GM12801 (cell line): ENCODE results near the gene F11R.

Experiments
- CTCF ChIP-seq: IDR thresholded peaks from one replicate; pipeline ENCODE4 v1.5.1; 2011; ENCODE audit warnings: control low read depth; ENCODE audit not compliant: insufficient read length; ENCODE audit errors: extremely low read depth

The F11R gene

GRCh38 chr1:161045736-161046604 lies 25.0 kb upstream of the F11R start, which contains the start of gene USF1:
Gene USF1, minus strand, starts transcription at chr1:161045977. Its CDS starts 2,702 bp downstream, at chr1:161043275.
- TF ChIP-seq CTCF, result no peak

DNA sequence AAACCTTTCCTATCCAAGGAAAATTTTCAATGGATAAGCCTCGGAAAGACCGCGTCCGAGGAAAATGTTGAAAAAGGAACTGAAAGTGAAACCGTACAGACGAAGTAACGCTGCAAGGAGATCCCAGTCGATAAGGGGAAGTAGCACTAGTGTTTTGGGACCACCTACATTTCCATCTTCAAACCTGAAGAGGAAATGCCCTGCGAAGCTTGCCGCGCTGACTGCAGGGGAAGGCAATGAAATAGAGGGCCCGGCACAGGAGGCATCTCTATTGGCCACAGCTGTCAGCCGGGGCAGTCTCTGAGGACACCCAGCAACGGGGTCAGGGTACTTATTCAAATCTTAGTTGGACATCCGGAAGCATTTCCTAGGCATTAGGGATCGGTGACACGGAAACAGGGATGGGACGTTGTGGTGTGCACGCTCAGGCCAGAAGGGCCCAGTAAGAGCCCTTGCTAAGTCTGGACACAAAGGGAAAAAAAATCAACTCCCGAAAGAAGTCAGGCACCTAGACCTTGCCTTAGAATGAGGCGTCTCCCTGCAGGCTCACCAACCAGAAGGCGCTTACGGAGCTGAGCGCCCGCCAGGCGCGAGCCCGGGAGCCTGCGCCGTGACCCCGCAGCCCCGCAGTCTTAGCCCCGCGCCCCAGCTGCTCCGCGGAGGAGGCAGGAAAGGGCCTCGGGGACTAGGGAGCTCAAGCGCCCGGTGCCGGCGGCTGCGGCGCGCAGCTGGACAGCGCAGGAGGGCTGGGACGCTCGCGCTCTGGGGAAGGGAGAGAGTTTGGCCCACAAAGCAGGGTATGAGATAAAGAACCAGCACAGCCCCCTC lies 24.2 kb upstream of the F11R start:
- TF ChIP-seq CTCF, result no peak

DNA sequence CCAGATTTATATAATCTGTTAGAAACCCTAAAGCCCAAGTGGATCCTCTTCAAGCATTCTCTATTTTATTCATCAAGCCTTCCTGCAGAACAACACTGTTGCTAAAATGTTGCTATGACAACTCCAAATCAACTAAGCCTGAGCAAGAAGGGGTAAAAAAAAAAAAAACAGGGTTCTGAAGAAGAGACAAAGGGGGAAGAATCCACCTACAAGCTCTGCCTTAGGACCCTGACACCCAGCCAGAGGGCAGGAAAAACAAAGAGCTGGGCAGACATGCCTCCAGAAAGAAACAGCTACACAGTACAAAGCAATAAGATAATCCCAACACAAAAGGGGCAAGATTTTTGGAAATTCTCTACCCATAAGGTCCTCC lies 23.6 kb upstream of the F11R start:
- TF ChIP-seq CTCF, result no peak

- TF ChIP-seq CTCF, result no peak
Measured at GRCh38 chr1:161039546-161039945, 18.6 kb upstream of the F11R start.

GRCh38 chr1:161039154-161039545 lies 18.2 kb upstream of the F11R start:
- no peak for TF ChIP-seq CTCF

- no peak for TF ChIP-seq CTCF
Measured at GRCh38 chr1:161038523-161039153, 17.7 kb upstream of the F11R start, which contains the start of gene TSTD1. Gene TSTD1, minus strand, starts transcription at chr1:161038964. Its CDS starts 75 bp downstream, at chr1:161038889.
